Measurements from ENCODE around the gene GCSAM. TPM values are rescaled to one million over a fixed set of nuclear protein-coding genes. Genes with fewer than 3 reads are reported as not detected.

The GCSAM gene
- total and polyA plus RNA-seq, 2 experiments from 2014 or later: 0.86 TPM; not detected in 1

GRCh38 chr3:112101916-112102315, 31.1 kb downstream of the GCSAM start:
- Mint-ChIP-seq H3K27ac (no peak overlapping the region), H3K9me3 (no peaks in the 10 kb centered on the region), H3K27me3 (ENCODE audit: insufficient read depth, low read depth, poor library complexity) (peaks cover 1% of the 10 kb centered on the region), H3K4me3 (no peak overlapping the region), H3K4me1 (no peaks in the 10 kb centered on the region), H3K36me3 (ENCODE audit: low read depth) (no peaks in the 10 kb centered on the region; the same call in 1 of the 3 replicates)
- Histone ChIP-seq H3K4me1 (ENCODE audit: insufficient read depth) (no peaks in the 10 kb centered on the region), H3F3A (replicated peaks; ENCODE audit: low read depth) (no peaks in the 10 kb centered on the region), H3K4me2 (no peak overlapping the region), H3K9me2 (ENCODE audit: insufficient read depth) (no peaks in the 10 kb centered on the region), H3K36me3 (ENCODE audit: insufficient read depth) (no peaks in the 10 kb centered on the region; the same call in 1 of the 2 replicates), H3K4me3 (no peak overlapping the region), H3K27me3 (ENCODE audit: insufficient read depth) (no peaks in the 10 kb centered on the region), H3K27ac (ENCODE audit: low read depth) (no peak overlapping the region), H2AFZ (no peak overlapping the region), H3K79me2 (replicated peaks; ENCODE audit: insufficient read depth) (no peaks in the 10 kb centered on the region), H4K20me1 (replicated peaks; ENCODE audit: insufficient read depth) (no peaks in the 10 kb centered on the region)
- ATAC-seq (no peak), DNase-seq (ENCODE audit: low spot score) (no peak)
- no peak for TF ChIP-seq ZNF462 (CRISPR knock-in tag; IDR thresholded peaks at IDR 0.05)
- no peak for TF ChIP-seq NANOG (IDR thresholded peaks at IDR 0.05; ENCODE audit: borderline replicate concordance)

GRCh38 chr3:112097378-112097777, 35.7 kb downstream of the GCSAM start:
- Histone ChIP-seq H3K9me2 (ENCODE audit: insufficient read depth) (peaks cover 4% of the 10 kb centered on the region; the same call in 1 of the 2 replicates), H3F3A (replicated peaks; ENCODE audit: low read depth) (no peaks in the 10 kb centered on the region), H3K79me2 (replicated peaks; ENCODE audit: insufficient read depth) (peaks cover 6% of the 10 kb centered on the region), H4K20me1 (replicated peaks; ENCODE audit: insufficient read depth) (no peaks in the 10 kb centered on the region), H2AFZ (no peak overlapping the region), H3K36me3 (ENCODE audit: insufficient read depth) (no peaks in the 10 kb centered on the region), H3K4me3 (no peak overlapping the region), H3K27ac (ENCODE audit: low read depth) (no peak overlapping the region), H3K4me2 (no peak overlapping the region), H3K27me3 (ENCODE audit: insufficient read depth) (no peaks in the 10 kb centered on the region), H3K4me1 (ENCODE audit: insufficient read depth) (peaks cover 10% of the 10 kb centered on the region)
- ATAC-seq (no peak), DNase-seq (ENCODE audit: low spot score) (no peak)
- Mint-ChIP-seq H3K9me3 (no peaks in the 10 kb centered on the region), H3K4me1 (peaks cover 12% of the 10 kb centered on the region), H3K27me3 (ENCODE audit: insufficient read depth, low read depth, poor library complexity) (peaks cover 3% of the 10 kb centered on the region), H3K4me3 (no peak overlapping the region), H3K27ac (no peak overlapping the region), H3K36me3 (ENCODE audit: low read depth) (no peaks in the 10 kb centered on the region; the same call in 1 of the 3 replicates)
- TF ChIP-seq REST (IDR thresholded peaks at IDR 0.05; ENCODE audit: unreplicated experiment) (no peak), ETS1 (IDR thresholded peaks at IDR 0.05) (no peak), EZH2phosphoT487 (IDR thresholded peaks at IDR 0.05; ENCODE audit: unreplicated experiment) (no peak), ZNF114 (CRISPR knock-in tag; IDR thresholded peaks at IDR 0.05) (no peak), EZH2 (IDR thresholded peaks at IDR 0.05; ENCODE audit: low read depth, unreplicated experiment) (no peak), NANOG (IDR thresholded peaks at IDR 0.05; ENCODE audit: borderline replicate concordance) (no peak), POLR2AphosphoS5 (IDR thresholded peaks at IDR 0.05; ENCODE audit: low read depth) (no peak), STAT1 (IDR thresholded peaks at IDR 0.05; ENCODE audit: unreplicated experiment) (no peak)

Measured in GM23338 (cell line).